ENCODE results near the gene CASP1. TPM values are rescaled to one million over a fixed set of nuclear protein-coding genes. Genes with fewer than 3 reads are reported as not detected.

CASP1 gene
- polyA plus RNA-seq, 1 donor (not counting 4 experiments of a cell fraction or from before 2014, with no cell fraction given), result 69.1 TPM

- TF ChIP-seq CTCF (optimal IDR thresholded peaks at IDR 0.05 in 1 of 3, IDR thresholded peaks at IDR 0.05 in 1 of 3, conservative IDR thresholded peaks at IDR 0.05 in 1 of 3; ENCODE audit: extremely low read depth in 1 of 3, insufficient read depth in 2 of 3, low read length in 3 of 3) (no peak), EZH2 (IDR thresholded peaks at IDR 0.05; ENCODE audit: low read length) (no peak)
- FAIRE-seq, result no peak
- dilution Hi-C loops (cut with MboI; ENCODE audit: extremely low pct_ligation_motif_present, low sequenced_read_pairs), result no loop called here
These were observed 2.4 kb downstream of the CASP1 start for GRCh38 chr11:105032495-105032894.

GRCh38 chr11:105027678-105028077 lies 7.3 kb downstream of the CASP1 start:
- dilution Hi-C loops (cut with MboI; ENCODE audit: extremely low pct_ligation_motif_present, low sequenced_read_pairs), result no loop called here
- no peak for FAIRE-seq
- H3K4me1 ChIP-seq (ENCODE audit: control insufficient read depth, extremely low read depth, insufficient read depth, low read length), result no peaks in the 10 kb centered on the region
- H3K9me3 ChIP-seq (ENCODE audit: control insufficient read depth, low read depth, low read length), result no peaks in the 10 kb centered on the region
- no peak overlapping the region for H2AFZ ChIP-seq (ENCODE audit: control insufficient read depth, low read length)
- DNase-seq (ENCODE audit: low read depth, low spot score), result no peak
- no peak overlapping the region for H3K4me3 ChIP-seq (ENCODE audit: control insufficient read depth in 2 of 3, extremely low read depth in 1 of 3, insufficient read depth in 2 of 3, low read depth in 1 of 3, low read length in 3 of 3)
- H3K4me2 ChIP-seq (ENCODE audit: control insufficient read depth, extremely low read depth, insufficient read depth, low read depth, low read length), result no peak overlapping the region
- H3K9me1 ChIP-seq (ENCODE audit: control insufficient read depth, extremely low read depth, insufficient read depth, low read length), result no peaks in the 10 kb centered on the region
- H3K27me3 ChIP-seq (ENCODE audit: control insufficient read depth, extremely low read depth, insufficient read depth, low read length), result no peaks in the 10 kb centered on the region
- H4K20me1 ChIP-seq (ENCODE audit: control insufficient read depth, extremely low read depth, insufficient read depth, low read length), result no peaks in the 10 kb centered on the region
- TF ChIP-seq EZH2 (IDR thresholded peaks at IDR 0.05; ENCODE audit: low read length), result no peak
- TF ChIP-seq CTCF (optimal IDR thresholded peaks at IDR 0.05 in 1 of 3, IDR thresholded peaks at IDR 0.05 in 1 of 3, conservative IDR thresholded peaks at IDR 0.05 in 1 of 3; ENCODE audit: extremely low read depth in 1 of 3, insufficient read depth in 2 of 3, low read length in 3 of 3), result no peak
- H3K27ac ChIP-seq (ENCODE audit: control insufficient read depth, insufficient read depth, low read length), result no peak overlapping the region
- no peak overlapping the region for H3K9ac ChIP-seq (ENCODE audit: control insufficient read depth, extremely low read depth, insufficient read depth, low read length)
- peaks cover 3 to 4% of the 10 kb centered on the region in 2 experiments for H3K36me3 ChIP-seq (ENCODE audit: control insufficient read depth in 2 of 2, extremely low read depth in 1 of 2, insufficient read depth in 2 of 2, low read length in 2 of 2)
- no peaks in the 10 kb centered on the region for H3K79me2 ChIP-seq (ENCODE audit: control insufficient read depth, insufficient read depth, low read length)

More at GRCh38 chr11:105032495-105032894, 2.4 kb downstream of the CASP1 start:
- Histone ChIP-seq H2AFZ (ENCODE audit: control insufficient read depth, low read length) (no peak overlapping the region), H3K79me2 (ENCODE audit: control insufficient read depth, insufficient read depth, low read length) (no peaks in the 10 kb centered on the region), H3K9me1 (ENCODE audit: control insufficient read depth, extremely low read depth, insufficient read depth, low read length) (no peaks in the 10 kb centered on the region), H3K4me2 (ENCODE audit: control insufficient read depth, extremely low read depth, insufficient read depth, low read depth, low read length) (no peak overlapping the region), H3K36me3 (ENCODE audit: control insufficient read depth in 2 of 2, extremely low read depth in 1 of 2, insufficient read depth in 2 of 2, low read length in 2 of 2) (peaks cover 3 to 4% of the 10 kb centered on the region in 2 experiments), H3K9me3 (ENCODE audit: control insufficient read depth, low read depth, low read length) (no peaks in the 10 kb centered on the region), H3K27me3 (ENCODE audit: control insufficient read depth, extremely low read depth, insufficient read depth, low read length) (no peaks in the 10 kb centered on the region), H3K9ac (ENCODE audit: control insufficient read depth, extremely low read depth, insufficient read depth, low read length) (no peak overlapping the region), H4K20me1 (ENCODE audit: control insufficient read depth, extremely low read depth, insufficient read depth, low read length) (no peaks in the 10 kb centered on the region), H3K27ac (ENCODE audit: control insufficient read depth, insufficient read depth, low read length) (no peak overlapping the region), H3K4me1 (ENCODE audit: control insufficient read depth, extremely low read depth, insufficient read depth, low read length) (peaks cover 5% of the 10 kb centered on the region), H3K4me3 (ENCODE audit: control insufficient read depth in 2 of 3, extremely low read depth in 1 of 3, insufficient read depth in 2 of 3, low read depth in 1 of 3, low read length in 3 of 3) (no peak overlapping the region)
- DNase-seq (ENCODE audit: low read depth, low spot score), result no peak

Data from keratinocyte (primary cell).